ENCODE measurements around the gene ELL3.

Gene ELL3

GRCh38 chr15:43763819-43764446, 12.8 kb downstream of the ELL3 start:
- Histone ChIP-seq H4K20me1 (ENCODE audit: insufficient read depth, low read length) (no peaks in the 10 kb centered on the region; the same call in 1 of the 2 replicates), H3K27me3 (ENCODE audit: insufficient read depth, low read length, poor library complexity) (no peaks in the 10 kb centered on the region), H3K4me1 (ENCODE audit: insufficient read depth, low read length) (no peaks in the 10 kb centered on the region), H3K4me2 (ENCODE audit: insufficient read depth, low read length) (no peak overlapping the region), H3K9me3 (ENCODE audit: insufficient read depth, low read length, severe bottlenecking) (no peaks in the 10 kb centered on the region), H3K9ac (ENCODE audit: low read depth, low read length) (no peak overlapping the region), H2AFZ (ENCODE audit: low read depth, low read length) (no peak overlapping the region), H3K79me2 (ENCODE audit: insufficient read depth, low read length) (peaks cover 3% of the 10 kb centered on the region; the same call in 1 of the 2 replicates), H3K27ac (ENCODE audit: low read length) (no peak overlapping the region), H3K36me3 (ENCODE audit: insufficient read depth, low read length) (peaks cover 86% of the 10 kb centered on the region), H3K4me3 (ENCODE audit: low read depth in 1 of 2, low read length in 2 of 2) (no peak overlapping the region)
- DNase-seq: no peak
- no peak for ATAC-seq (ENCODE audit: insufficient read depth, low read depth)
- no peak for TF ChIP-seq EZH2 (IDR thresholded peaks at IDR 0.05; ENCODE audit: borderline replicate concordance, low read depth, low read length, severe bottlenecking)
- TF ChIP-seq, protein P1, sequence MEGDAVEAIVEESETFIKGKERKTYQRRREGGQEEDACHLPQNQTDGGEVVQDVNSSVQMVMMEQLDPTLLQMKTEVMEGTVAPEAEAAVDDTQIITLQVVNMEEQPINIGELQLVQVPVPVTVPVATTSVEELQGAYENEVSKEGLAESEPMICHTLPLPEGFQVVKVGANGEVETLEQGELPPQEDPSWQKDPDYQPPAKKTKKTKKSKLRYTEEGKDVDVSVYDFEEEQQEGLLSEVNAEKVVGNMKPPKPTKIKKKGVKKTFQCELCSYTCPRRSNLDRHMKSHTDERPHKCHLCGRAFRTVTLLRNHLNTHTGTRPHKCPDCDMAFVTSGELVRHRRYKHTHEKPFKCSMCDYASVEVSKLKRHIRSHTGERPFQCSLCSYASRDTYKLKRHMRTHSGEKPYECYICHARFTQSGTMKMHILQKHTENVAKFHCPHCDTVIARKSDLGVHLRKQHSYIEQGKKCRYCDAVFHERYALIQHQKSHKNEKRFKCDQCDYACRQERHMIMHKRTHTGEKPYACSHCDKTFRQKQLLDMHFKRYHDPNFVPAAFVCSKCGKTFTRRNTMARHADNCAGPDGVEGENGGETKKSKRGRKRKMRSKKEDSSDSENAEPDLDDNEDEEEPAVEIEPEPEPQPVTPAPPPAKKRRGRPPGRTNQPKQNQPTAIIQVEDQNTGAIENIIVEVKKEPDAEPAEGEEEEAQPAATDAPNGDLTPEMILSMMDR (IDR thresholded peaks at IDR 0.05; ENCODE audit: borderline replicate concordance, extremely low read depth, low read length, poor library complexity, severe bottlenecking): no peak

- H3K4me3 ChIP-seq (ENCODE audit: low read depth in 1 of 2, low read length in 2 of 2): no peak overlapping the region
- H4K20me1 ChIP-seq (ENCODE audit: insufficient read depth, low read length): no peaks in the 10 kb centered on the region; the same call in 1 of the 2 replicates
- no peaks in the 10 kb centered on the region for H3K4me1 ChIP-seq (ENCODE audit: insufficient read depth, low read length)
- H3K9ac ChIP-seq (ENCODE audit: low read depth, low read length): no peak overlapping the region
- H3K4me2 ChIP-seq (ENCODE audit: insufficient read depth, low read length): no peak overlapping the region
- DNase-seq (no peak), ATAC-seq (ENCODE audit: insufficient read depth, low read depth) (no peak)
- TF ChIP-seq EZH2 (IDR thresholded peaks at IDR 0.05; ENCODE audit: borderline replicate concordance, low read depth, low read length, severe bottlenecking): no peak
- TF ChIP-seq, protein P1 (IDR thresholded peaks at IDR 0.05; ENCODE audit: borderline replicate concordance, extremely low read depth, low read length, poor library complexity, severe bottlenecking): no peak
- no peak overlapping the region for H2AFZ ChIP-seq (ENCODE audit: low read depth, low read length)
- peaks cover 81% of the 10 kb centered on the region for H3K36me3 ChIP-seq (ENCODE audit: insufficient read depth, low read length)
- H3K9me3 ChIP-seq (ENCODE audit: insufficient read depth, low read length, severe bottlenecking): no peaks in the 10 kb centered on the region
- H3K79me2 ChIP-seq (ENCODE audit: insufficient read depth, low read length): peaks cover 3% of the 10 kb centered on the region; the same call in 1 of the 2 replicates
- H3K27me3 ChIP-seq (ENCODE audit: insufficient read depth, low read length, poor library complexity): no peaks in the 10 kb centered on the region
- H3K27ac ChIP-seq (ENCODE audit: low read length): no peak overlapping the region
These were observed 13.9 kb downstream of the ELL3 start for GRCh38 chr15:43762824-43763223.

GRCh38 chr15:43751885-43752284, 24.9 kb downstream of the ELL3 start:
- Histone ChIP-seq H4K20me1 (ENCODE audit: insufficient read depth, low read length) (peaks cover 49% of the 10 kb centered on the region), H3K4me1 (ENCODE audit: insufficient read depth, low read length) (peaks cover 40% of the 10 kb centered on the region), H3K9me3 (ENCODE audit: insufficient read depth, low read length, severe bottlenecking) (no peaks in the 10 kb centered on the region), H2AFZ (ENCODE audit: low read depth, low read length) (no peak overlapping the region), H3K9ac (ENCODE audit: low read depth, low read length) (no peak overlapping the region), H3K4me3 (ENCODE audit: low read depth in 1 of 2, low read length in 2 of 2) (no peak overlapping the region), H3K27me3 (ENCODE audit: insufficient read depth, low read length, poor library complexity) (no peaks in the 10 kb centered on the region), H3K79me2 (ENCODE audit: insufficient read depth, low read length) (peaks cover 95% of the 10 kb centered on the region), H3K4me2 (ENCODE audit: insufficient read depth, low read length) (no peak overlapping the region), H3K36me3 (ENCODE audit: insufficient read depth, low read length) (peaks cover 60% of the 10 kb centered on the region), H3K27ac (ENCODE audit: low read length) (no peak overlapping the region)
- no peak for DNase-seq
- no peak for ATAC-seq (ENCODE audit: insufficient read depth, low read depth)
- TF ChIP-seq EZH2 (IDR thresholded peaks at IDR 0.05; ENCODE audit: borderline replicate concordance, low read depth, low read length, severe bottlenecking): no peak
- TF ChIP-seq, protein P1 (IDR thresholded peaks at IDR 0.05; ENCODE audit: borderline replicate concordance, extremely low read depth, low read length, poor library complexity, severe bottlenecking): no peak
